HUDEP-2 (cell line): ENCODE measurements around the gene LOXHD1.

Experiments used
- DNase-seq, 76 experiments: peaks; one replicate each; lab custom pipeline; 2025; ENCODE audit not compliant: unreplicated experiment in 76 of 76; lab: John Stamatoyannopoulos, UW

Gene LOXHD1

DNA sequence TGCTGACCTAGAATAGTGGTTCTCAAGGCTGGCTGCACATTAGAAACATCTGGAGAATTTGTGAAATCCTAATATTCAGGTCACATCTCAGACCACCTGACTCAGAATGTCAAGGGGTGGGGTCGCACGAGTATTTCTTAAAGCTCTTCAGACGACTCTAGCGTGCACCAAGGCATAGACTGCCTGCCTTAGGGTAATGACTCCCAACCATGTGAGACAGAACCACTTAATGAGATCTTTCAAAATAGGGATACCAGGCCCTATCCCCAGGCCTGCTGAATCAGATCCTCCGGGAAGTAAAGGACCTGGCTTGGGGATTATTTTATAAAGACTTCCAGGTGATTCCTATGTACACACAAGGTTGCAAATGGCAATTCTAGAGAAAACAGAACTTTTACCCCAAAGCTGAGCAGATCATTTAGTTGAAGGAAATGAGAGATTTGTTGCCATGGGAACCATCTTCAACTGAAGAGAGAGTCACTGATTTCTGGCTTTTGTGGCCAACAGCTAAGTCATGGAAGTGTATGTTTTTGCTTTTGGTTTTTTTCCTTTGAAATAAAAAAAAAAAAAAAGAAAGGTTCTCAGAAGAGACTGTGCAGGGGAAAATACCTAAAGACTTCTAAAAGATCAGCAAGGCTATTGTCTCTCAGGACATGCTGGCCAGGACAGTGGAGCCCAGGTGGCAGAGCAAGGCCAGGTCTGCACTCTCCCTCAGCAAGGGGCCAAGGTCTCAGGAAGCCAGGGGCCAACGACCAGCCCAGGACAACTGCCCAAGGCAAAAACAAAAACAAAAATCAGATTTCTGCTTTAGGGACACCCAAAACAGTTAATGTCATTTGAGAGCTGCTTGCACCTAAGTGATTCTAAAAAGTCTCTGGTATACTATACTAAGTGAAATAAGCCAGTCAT is 15.3 kb upstream of the LOXHD1 start:
- DNase-seq, result no peak

DNA sequence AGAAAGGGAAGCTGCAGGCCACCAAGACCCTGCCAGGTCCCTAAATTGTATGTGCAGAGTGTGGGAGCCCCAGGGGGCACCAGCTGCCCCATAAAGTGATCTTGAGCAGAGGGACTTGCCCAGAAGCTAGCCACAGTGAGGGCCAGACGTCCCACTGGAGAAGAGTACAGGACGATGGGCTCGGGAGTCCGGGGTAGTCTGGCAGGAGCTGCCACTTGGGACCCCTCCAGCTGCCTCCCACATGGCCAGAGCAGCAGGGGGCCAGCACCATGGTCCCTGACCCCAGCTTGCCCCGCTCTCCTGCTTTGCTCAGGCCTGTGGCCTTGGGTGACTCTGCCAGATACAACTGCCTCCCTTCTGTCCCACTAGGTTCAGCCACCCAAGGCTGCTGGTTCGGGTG is 11.7 kb upstream of the LOXHD1 start:
- no peak for DNase-seq

DNA sequence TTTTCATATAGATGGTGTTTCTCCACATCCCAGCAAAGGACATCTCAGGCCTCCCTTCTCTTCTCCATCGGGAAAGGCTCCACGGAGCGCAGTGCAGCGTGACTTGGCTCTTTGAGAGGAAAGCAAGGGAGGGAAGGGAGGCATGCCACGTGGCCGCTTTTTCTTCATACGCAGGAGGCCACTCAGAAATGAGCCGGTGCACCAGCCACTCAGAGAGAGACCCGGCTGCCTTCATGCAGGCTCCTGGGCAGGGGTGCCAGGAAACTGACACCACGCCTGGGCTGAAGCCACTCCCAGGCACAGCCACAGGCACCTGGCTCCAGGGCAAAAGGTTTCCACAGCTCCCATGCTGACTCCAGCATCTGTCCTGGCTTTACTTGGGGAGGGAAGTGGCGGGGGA is 11.1 kb upstream of the LOXHD1 start:
- DNase-seq, result no peak

DNA sequence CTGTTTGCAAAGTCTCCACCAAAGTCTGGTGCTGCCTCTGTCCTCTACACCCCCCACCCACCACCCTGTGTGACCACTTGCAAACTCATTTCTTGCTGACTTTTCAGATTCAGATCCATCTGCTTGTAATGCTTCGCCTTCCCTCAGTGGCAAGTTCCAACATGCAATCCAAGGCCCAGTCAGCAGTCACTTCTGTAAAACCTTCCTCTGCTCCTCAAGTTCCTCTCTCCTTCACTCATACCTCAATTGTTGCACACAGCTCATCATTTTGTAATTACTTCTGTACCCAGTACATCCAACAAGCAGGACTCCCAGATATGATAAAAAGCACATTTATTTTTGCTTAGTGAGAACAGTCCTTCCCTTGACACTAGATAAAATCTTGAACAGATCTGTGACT is 6.5 kb upstream of the LOXHD1 start:
- DNase-seq, result no peak

DNA sequence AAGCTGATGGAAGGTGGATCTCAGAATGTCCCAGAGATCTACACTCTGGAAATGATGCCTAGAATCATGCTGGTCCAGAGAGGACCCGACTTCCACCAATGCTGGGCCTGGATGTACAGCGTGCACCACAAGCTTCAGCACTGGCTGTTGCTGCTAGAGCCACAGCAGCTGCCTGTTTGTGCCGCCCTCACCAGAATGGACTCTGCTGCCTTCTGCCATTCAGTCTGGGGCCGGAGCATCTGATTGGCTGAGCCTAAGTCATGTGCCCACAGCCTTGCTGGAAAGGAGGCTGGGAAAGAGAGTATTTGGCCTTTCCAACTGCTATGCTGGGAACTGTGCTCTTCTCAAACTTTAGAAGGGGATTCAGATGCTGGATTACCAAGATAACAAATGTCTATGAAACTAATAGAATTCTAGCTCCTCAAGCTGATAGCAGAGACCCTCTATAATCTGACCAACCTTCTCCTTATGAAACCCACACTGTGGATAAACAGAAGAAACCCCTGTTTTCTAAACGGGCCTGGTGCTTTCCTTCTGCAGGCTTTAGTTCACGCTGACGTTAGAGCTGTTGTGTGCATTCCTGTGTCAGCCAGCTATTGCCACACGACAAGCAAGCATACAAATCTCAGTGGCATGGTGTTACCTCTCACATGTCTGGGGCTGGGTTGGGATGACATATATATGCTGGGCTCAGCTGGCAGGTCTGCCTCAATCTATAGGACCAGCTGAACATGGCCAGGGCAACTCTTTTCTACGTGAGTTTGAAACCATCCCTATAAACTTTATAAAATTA is 4.1 kb upstream of the LOXHD1 start:
- DNase-seq, result no peak

DNA sequence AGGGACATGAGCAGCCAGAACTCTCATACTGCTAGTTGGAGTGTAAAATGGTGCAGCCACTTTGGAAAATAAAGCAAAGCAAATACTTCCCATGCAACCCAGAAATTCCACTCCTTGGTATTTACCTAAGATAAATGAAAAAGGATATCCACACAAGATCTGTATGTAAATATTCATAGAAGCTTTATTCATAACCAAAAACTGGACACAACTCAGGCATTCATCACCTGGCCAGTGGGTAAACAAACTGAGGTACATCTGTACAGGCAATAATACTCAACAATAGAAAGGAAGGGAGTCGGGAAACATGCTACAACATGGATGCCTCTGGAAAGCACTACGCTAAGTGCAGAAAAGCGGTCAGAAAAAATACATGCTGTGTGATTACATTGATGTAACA is 2.5 kb upstream of the LOXHD1 start:
- no peak for DNase-seq

DNA sequence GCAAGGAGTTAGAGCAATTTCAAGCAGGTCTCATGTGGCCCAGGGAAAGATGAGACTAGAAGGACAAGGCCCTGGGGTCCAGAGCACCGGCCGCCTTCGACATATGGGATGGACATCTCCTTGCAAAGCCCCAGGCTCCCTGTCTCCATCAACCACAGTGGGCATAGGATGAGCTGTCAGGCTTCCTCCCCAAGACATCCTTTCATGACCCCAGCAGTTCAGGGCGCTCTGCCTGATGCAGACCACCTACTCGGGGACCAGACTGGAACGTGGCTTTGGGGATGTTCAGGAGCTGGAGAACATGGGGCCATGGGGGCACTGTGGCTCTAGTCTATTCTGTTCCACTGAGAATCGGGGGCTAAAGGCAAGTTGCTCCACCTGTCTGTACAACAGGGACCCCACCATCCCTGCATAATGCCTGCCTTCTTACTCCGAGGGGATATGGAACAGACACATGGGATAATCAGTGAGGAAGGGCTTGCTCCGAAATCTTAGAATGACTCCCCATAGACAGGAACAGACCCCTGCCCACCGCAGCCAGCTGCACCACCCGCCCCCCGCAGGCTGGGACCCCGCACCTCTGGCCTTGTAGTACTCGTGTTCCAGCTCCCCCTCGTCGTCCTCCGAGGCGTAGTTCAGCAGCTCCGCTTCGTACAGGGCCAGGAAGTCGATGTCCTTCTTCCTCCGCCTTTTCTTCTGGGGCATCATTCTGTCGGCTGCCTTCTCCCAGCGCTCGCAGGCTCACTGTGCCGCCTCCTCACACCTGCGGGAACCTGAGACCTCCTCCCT is 500 bp downstream of the LOXHD1 start:
- DNase-seq, result no peak

DNA sequence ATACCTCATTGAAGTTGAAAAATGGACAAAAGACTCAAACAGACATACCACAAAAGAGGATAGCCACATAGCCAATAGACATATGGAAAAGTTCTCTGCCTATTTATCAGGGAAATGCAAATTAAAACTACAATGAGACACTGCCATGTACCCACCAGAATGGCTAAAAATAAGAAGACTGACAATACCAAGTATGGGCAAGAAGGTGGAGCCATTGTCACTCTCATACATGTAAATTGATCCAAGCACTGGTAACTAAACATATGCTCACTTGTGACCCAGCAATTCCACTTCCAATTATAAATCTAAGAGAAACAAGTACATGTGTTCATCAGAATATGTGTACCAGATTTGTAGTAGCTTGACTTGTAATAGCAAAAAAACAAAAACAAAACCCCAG is 4.6 kb downstream of the LOXHD1 start:
- DNase-seq, result no peak

DNA sequence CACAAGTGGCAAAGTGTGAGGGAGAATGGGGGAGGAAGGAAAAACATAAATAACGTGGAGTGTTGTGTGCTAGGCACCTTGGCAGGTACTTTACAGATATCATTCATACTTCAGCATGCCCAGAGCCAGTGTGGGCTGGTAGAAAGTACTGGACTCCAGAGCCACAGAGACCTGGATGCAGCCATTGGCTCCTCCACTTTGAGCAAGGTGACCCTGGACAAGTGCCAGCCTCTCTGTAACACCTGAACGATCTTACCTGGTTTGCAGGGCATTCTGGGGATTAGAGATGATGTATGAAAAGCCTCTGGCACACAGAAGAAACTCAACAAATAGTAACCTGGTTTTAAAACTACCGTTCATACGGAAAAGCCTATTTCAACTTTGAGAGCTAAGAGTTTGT is 6.3 kb downstream of the LOXHD1 start:
- no peak for DNase-seq

DNA sequence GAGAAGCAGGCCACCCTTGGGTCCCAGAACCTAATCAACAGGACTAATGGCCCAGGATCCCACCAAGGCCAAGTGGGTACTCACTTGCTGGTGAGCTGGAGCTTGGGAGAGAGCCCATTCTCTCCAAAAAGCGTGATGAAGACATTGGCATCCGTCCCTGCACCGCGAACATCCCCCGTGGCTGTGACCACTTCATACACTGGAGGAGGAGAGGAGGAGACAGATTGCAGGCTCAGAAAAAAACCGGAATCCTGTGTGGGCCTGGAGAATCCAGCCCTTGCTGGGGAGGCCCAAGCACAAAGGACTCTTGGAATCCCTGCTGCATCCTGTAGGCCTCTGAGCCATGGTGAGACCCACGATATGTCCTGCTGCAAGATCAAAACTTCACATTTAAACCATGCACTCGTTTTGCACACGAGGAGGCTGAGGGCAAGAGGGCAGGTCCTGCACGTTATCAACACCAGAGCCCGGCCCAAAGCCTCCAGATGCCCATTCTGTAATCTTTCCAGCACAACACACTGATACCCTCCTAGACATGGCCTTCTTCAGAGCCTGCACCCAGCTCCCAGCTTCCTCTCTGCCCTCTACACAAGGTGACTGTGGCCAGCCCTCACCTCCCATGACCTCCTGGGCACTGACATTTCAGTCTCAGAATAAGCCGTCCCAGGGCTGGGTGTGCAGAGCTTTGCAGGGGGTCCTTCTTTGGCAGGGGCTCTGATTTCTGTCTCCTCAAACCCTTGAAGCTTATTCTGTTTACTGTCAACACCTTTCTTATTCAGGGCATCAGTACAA is 7.8 kb downstream of the LOXHD1 start:
- DNase-seq, result no peak

DNA sequence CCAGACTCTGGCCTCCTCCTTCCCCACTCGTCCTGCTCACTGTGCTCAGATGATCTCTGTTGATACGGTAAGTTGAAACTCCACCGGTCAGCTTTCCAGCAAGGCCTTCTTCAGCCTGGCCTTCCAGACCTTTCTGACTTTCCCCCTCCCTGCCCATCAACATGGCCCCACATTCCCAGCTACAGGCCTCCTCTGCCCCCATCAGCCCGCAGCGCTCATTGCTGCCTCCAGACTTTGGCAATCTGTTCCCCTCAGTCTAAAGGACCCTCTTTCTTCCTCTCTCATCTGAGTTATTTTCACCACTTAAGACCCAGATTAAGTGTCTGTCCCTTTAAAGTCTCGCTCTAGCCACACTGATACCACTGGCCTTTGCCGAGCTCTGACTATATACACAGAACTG is 10.6 kb downstream of the LOXHD1 start:
- DNase-seq, result no peak

DNA sequence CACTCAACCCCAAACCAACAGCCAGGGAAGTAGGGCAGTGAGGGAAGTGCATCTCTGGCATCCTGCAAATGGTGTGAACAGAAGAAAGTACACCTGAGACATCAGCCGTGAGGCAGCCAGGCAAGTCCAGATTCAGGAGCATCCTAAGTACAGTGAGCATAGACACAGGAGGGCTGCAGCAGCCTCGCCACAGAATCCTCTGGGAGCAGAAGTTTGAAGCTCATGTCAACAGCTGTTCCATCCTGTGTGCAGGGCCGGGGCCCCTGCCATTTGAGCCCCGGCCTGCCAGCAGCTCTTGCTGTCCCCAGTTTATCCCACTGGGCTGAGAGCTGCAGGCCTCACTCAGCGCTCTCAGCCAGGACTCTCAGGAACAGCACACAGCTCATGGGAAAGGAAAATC is 14.5 kb downstream of the LOXHD1 start:
- DNase-seq, result no peak

DNA sequence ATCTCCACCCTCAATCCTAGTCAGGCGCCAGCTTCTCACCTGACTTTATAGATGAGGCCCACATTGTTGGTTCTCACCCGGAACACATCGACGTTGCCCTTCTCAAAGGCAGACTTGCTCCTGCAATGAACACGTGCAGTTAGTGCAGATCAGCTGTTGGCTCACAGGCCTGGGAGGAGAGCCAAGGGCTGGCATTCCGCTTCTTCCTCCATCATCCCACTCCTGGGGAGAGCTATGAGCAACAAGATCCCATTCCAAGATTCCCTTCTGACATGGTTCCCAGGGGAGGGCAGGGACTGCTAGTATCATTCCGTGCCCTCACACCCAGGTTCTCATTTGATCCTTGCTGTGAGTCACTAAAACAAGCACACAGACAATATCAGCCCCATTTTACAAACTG is 15.1 kb downstream of the LOXHD1 start:
- DNase-seq, result no peak

DNA sequence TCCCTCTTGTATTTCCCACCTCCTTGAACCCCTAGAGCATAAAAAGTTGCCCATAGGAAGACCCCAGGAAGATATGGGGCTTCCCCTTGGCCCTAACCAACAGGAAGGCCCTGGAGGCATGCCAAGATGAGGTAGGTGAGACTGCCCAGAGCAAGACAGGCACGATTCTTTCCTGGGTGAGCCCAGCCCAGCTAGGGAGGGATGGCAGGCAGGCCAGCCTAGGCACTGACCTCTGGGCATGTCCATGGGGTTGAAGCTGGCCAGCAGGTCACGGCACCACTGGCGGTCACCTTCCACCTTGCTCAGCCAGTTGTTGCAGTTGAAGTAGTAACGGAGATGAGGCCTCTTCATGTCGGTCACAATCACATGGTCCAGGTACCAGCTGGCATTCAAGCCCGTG is 17.6 kb downstream of the LOXHD1 start:
- DNase-seq, result no peak

DNA sequence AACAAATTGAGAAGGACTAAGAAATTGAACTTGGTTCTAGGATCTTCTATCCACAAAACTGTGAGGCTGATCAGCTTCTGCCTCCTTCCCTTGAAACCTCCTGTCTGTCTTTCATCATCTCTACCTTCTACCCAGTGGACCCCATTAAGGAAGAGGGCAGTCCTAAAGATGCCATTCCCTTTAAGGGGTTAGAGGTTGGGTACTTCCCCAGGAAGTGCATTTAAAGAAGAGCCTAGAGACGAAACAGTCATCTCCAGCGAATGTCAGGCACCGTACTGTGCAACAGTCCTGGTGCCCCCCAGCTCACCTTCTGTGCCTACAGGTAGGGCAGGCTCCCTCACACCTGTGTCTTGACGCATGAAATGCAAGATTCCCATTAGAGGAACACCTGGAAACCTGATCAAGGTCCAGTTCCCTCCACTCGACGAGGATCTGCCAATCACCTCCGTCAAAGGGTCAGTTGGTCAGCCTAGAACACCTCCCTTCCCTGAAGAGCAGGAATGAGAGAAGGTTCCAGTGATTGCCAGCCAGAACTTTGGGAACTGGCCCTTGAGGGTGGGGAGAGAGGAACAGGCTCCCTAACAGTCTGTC is 20.9 kb downstream of the LOXHD1 start:
- no peak for DNase-seq

DNA sequence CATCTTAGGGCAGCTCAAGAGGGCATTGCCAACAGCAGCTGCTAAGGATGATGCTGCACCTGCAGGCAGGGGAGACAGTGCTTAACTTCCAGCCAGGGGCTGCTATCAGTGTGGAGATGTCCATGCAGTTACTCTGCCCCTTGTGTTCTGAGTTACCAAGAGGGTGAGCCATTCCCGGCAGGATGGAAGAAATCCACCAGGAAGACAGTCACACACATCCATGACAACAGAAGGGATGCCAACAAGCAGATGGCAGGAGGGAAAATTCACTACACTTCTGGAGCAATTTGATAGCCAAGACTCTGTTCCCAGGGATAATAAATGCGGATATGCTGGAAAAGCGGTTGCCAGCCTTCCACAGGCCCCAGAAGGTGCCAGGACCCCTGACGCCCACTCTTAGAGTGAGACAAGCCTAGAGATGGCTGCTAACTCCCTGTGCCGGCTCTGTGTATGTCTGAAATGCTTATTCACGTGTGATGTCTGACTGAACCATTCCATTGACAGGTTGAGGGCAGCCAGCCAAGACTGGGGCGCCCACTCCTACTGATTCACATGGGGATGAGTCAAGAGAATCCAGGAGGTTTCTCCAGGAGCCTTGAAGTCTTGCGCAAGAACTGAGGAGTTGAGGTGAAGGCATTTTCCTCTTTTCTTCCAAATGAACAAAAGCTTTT is 24.5 kb downstream of the LOXHD1 start:
- no peak for DNase-seq

DNA sequence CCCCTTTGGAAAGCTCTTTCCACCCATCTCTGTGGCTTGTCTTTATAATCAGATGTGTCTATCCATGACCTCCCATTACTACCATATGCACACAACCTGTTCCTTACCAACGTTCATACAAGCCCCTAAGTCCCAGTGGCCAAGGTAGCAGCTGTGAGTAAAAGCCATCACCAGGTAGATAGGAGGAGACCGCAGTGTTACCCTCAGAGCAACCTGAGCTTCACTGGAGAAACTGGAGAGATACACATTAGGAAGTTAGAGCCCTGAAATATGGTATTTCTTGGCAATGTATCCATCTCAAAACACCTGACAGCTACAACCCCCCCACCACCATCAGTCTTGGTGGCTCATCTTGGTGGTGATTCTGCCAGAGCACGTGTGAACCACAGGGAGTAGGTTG is 26.0 kb downstream of the LOXHD1 start:
- DNase-seq, result no peak

DNA sequence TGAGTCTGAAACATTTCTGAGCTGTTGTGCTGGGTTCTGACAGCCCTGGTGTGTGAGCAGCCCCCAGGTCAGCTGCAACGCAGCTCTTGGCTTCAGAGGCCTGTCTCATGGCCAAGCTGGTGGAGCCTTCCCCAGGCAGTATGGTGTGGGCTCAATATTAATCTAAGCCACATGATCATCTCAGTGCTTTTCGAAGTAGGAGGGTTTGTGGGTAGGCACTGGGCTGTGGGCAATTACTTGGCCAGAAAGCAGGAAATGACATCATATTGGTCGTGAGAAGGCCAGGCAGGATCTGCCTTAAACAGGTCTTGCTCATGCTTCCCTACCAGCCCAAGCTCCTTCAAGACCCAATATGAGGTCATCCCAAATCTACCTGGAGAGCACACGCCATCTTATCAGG is 26.9 kb downstream of the LOXHD1 start:
- DNase-seq, result peak in 1 of 76 experiments; percentile 16

DNA sequence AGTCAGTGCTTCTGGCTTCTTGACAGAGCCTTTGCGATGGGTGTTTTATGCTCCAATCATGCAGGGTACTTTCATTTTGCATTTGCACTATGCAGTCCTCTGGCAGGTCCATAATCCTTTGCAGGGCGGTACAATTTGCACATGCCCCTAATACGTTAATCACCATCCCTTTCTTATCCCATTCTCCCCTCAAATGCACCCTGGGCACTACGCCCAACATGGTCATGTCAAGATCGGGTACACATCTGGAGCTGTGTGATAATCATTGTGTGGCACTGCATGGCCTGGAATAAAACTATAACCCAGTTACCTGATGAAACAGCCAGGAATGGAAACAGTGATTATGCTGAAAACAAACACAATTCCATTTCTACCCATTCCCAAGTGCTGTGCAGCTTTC is 27.7 kb downstream of the LOXHD1 start:
- peak in 60 of 76 experiments; percentile 0 to 87 (median 42) for DNase-seq

DNA sequence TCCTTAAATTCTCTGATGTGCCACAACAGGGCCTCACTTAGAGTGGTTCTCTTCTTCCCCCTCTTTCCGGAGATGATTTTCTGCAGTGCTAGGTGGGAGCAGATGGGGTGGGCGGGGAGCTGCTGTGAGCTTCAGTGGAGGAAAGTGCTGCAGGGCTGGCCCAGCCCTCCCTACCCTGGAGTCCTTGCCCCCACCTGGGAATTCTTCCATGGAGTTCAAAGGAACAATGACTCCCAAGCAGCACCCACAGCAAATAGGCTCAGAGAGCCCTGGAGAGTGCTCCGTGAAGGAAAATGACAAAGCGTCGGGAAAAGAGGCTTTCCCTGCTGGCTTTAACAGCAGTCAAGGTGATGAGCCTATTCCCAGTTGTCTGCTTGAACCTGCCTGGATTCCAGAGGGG is 28.8 kb downstream of the LOXHD1 start:
- DNase-seq, result no peak
